Endothelial cell of umbilical vein (primary cell): ENCODE measurements around the gene DPEP3.

Experiments used
- EZH2 ChIP-seq: IDR thresholded peaks from 2 replicates; pipeline ENCODE4 v1.6.1; 2012; ENCODE audit warnings: borderline replicate concordance, low read depth, mild to moderate bottlenecking, moderate library complexity, low read length, inconsistent platforms; ENCODE audit not compliant: severe bottlenecking
- MYC ChIP-seq: IDR thresholded peaks from one replicate; pipeline ENCODE4 v1.6.1; 2011; ENCODE audit warnings: mild to moderate bottlenecking, low read depth, low read length
- POLR2AphosphoS5 ChIP-seq: IDR thresholded peaks from 2 replicates; pipeline ENCODE4 v1.6.1; 2012; ENCODE audit warnings: low read depth, mild to moderate bottlenecking, control low read depth, low read length, moderate library complexity; ENCODE audit not compliant: insufficient read depth
- TF ChIP-seq, protein P1 (sequence below), 2 donors: IDR thresholded peaks; 1 replicate in 1 of 2; 2 replicates in 1 of 2; pipeline ENCODE4 v1.5.1; 2011; ENCODE audit warnings: low read length in 2 of 2, mild to moderate bottlenecking in 2 of 2, moderate library complexity in 2 of 2, control low read depth in 1 of 2, inconsistent platforms in 1 of 2, low read depth in 1 of 2; ENCODE audit not compliant: insufficient read depth in 1 of 2; ENCODE audit errors: extremely low read depth in 1 of 2

DNA sequence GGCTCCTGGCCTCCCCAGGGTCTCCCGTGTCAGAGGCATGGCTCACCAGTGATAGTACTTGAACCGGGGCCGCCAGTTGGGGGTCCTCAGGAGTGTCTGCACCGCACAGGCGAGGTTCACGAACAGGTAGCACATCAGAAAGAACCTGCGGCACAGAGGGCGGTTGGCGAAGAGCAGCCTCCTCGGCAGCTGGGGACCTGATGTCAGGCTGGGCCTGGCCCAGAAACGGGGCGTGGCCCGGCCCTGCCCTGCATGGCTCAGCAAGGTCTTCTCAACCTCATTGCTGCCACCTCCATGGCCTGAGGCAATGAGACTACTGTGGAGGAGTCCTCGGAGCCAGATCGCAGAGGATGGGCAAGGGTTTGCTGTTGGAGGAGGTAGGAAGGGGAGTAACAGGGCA lies 32.3 kb downstream of the DPEP3 start:
- TF ChIP-seq, protein P1, sequence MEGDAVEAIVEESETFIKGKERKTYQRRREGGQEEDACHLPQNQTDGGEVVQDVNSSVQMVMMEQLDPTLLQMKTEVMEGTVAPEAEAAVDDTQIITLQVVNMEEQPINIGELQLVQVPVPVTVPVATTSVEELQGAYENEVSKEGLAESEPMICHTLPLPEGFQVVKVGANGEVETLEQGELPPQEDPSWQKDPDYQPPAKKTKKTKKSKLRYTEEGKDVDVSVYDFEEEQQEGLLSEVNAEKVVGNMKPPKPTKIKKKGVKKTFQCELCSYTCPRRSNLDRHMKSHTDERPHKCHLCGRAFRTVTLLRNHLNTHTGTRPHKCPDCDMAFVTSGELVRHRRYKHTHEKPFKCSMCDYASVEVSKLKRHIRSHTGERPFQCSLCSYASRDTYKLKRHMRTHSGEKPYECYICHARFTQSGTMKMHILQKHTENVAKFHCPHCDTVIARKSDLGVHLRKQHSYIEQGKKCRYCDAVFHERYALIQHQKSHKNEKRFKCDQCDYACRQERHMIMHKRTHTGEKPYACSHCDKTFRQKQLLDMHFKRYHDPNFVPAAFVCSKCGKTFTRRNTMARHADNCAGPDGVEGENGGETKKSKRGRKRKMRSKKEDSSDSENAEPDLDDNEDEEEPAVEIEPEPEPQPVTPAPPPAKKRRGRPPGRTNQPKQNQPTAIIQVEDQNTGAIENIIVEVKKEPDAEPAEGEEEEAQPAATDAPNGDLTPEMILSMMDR (IDR thresholded peaks at IDR 0.05; ENCODE audit: extremely low read depth in 1 of 2, insufficient read depth in 1 of 2, low read depth in 1 of 2, low read length in 2 of 2): no peak
- TF ChIP-seq POLR2AphosphoS5: no peak
- TF ChIP-seq MYC: no peak
- no peak for TF ChIP-seq EZH2
